PFSK-1 (cell line): ENCODE measurements around the gene USP5.

Source experiments
- FOXP2 ChIP-seq: optimal IDR thresholded peaks from 2 replicates; pipeline ENCODE3; 2011; ENCODE audit warnings: borderline replicate concordance, control low read depth, inconsistent platforms; ENCODE audit not compliant: insufficient read depth; ENCODE audit errors: extremely low read length, extremely low read depth
- POLR2AphosphoS5 ChIP-seq: IDR thresholded peaks from 2 replicates; pipeline ENCODE4 v1.6.1; 2012; ENCODE audit warnings: low read depth, mild to moderate bottlenecking, control low read depth, low read length, moderate library complexity
- SIN3A ChIP-seq: IDR thresholded peaks from 2 replicates; pipeline ENCODE4 v1.6.1; 2012; ENCODE audit warnings: mild to moderate bottlenecking, low read length, moderate library complexity, borderline replicate concordance; ENCODE audit not compliant: insufficient read depth
- TAF1 ChIP-seq: IDR thresholded peaks from 2 replicates; pipeline ENCODE4 v1.6.1; 2012; ENCODE audit warnings: low read length, control low read depth, borderline replicate concordance; ENCODE audit not compliant: insufficient read depth
- TF ChIP-seq, protein P1 (sequence below), 2 experiments: IDR thresholded peaks; 2 replicates each; pipeline versions ENCODE4 v1.6.1 to v1.8.0; 2011 to 2012; ENCODE audit warnings: low read depth in 2 of 2, low read length in 2 of 2, control low read depth in 1 of 2, inconsistent platforms in 1 of 2, mild to moderate bottlenecking in 1 of 2, moderate library complexity in 1 of 2; ENCODE audit not compliant: insufficient read depth in 1 of 2

The USP5 gene

DNA sequence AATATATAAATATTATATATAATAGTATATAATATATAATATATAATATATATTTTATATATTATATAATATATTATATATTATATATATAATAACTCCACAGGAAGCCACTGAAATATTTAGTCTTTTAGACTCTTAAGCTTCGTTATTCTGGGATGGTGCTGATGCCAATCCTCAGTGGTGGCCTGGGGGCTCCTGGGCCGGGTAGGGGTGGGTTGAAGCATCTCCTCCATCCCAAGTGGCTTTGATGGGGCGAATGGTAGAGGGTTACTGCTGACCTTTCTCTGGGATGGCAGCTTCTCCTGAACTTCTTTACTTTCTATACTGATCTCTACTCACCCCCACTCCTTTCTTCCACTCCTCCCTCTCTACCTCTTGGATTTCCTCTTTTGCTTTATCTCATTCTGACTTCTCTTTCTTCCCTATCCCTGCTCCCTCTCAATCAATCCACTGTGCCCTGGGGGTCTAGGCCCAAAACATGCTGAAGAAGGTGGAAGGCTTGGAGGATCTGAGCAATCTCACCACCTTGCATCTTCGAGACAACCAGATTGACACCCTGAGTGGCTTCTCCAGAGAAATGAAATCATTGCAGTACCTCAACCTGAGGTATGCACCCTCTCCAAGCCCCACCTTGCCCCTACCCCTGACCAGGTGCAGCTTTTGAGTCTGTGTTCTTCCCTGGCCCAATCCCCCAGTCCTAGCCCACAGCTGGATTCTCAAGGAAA is 57.6 kb downstream of the USP5 start:
- TF ChIP-seq SIN3A: no peak
- TF ChIP-seq TAF1: no peak
- TF ChIP-seq, protein P1, sequence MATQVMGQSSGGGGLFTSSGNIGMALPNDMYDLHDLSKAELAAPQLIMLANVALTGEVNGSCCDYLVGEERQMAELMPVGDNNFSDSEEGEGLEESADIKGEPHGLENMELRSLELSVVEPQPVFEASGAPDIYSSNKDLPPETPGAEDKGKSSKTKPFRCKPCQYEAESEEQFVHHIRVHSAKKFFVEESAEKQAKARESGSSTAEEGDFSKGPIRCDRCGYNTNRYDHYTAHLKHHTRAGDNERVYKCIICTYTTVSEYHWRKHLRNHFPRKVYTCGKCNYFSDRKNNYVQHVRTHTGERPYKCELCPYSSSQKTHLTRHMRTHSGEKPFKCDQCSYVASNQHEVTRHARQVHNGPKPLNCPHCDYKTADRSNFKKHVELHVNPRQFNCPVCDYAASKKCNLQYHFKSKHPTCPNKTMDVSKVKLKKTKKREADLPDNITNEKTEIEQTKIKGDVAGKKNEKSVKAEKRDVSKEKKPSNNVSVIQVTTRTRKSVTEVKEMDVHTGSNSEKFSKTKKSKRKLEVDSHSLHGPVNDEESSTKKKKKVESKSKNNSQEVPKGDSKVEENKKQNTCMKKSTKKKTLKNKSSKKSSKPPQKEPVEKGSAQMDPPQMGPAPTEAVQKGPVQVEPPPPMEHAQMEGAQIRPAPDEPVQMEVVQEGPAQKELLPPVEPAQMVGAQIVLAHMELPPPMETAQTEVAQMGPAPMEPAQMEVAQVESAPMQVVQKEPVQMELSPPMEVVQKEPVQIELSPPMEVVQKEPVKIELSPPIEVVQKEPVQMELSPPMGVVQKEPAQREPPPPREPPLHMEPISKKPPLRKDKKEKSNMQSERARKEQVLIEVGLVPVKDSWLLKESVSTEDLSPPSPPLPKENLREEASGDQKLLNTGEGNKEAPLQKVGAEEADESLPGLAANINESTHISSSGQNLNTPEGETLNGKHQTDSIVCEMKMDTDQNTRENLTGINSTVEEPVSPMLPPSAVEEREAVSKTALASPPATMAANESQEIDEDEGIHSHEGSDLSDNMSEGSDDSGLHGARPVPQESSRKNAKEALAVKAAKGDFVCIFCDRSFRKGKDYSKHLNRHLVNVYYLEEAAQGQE (IDR thresholded peaks at IDR 0.05; ENCODE audit: insufficient read depth in 1 of 2, low read depth in 2 of 2, low read length in 2 of 2): no peak
- no peak for TF ChIP-seq POLR2AphosphoS5
- TF ChIP-seq FOXP2: no peak

DNA sequence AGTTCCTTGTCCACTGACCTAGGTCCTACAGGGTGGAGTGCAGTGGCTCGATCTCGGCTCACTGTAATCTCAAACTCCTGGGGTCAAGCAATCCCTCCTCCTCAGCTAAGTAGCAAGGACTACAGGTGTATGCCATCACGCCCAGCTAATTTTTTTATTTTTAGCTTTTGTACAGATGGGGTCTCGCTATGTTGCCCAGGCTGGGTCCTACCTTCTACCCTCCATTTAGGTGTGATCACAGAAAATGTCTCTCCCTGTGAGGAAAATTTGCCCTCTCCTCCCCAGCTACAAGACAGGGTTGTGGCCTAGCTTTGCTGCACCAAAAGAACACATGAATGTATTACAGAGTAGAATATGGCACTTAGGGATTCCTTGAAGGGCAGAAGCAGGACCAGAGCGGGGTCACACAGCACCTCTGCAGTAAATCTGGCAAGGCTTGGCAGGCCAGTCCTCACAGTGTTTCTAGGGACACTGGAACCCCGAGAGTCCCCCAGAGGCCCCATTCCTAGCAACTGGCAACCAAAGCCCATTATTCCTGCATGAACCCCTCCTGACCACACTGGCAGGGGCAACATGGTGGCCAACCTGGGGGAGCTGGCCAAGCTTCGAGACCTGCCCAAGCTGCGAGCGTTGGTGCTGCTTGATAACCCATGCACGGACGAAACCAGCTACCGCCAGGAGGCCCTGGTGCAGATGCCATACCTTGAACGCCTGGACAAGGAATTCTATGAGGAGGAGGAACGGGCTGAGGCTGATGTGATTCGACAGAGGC is 60.4 kb downstream of the USP5 start:
- TF ChIP-seq FOXP2 (no peak), TAF1 (no peak), POLR2AphosphoS5 (no peak), SIN3A (no peak)
- TF ChIP-seq, protein P1 (IDR thresholded peaks at IDR 0.05; ENCODE audit: insufficient read depth in 1 of 2, low read depth in 2 of 2, low read length in 2 of 2): no peak

DNA sequence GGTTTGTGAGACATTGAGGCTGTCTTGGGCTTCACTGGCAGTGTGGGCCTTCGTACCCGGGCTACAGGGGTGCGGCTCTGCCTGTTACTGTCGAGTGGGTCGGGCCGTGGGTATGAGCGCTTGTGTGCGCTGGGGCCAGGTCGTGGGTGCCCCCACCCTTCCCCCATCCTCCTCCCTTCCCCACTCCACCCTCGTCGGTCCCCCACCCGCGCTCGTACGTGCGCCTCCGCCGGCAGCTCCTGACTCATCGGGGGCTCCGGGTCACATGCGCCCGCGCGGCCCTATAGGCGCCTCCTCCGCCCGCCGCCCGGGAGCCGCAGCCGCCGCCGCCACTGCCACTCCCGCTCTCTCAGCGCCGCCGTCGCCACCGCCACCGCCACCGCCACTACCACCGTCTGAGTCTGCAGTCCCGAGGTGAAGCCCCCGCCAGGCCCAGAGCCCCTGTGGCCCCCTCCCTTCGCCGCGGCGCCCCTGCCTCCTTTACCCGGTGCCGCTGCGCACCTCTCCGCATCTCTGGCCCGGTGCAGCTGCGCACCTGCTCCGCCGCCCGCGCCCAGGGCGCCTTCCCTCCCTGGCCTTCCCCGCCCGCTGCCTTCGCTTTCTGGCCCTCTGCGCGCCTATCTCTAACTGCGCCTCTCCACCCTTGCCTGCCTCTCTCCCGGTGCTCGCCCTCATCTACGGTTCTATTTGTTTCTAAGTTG is 62.4 kb downstream of the USP5 start, which contains the start of gene ENO2:
Gene ENO2, plus strand, starts transcription at position 335 of the 701 bp plus-strand sequence. CDS start 1,253 bp downstream, outside the sequence.
- TF ChIP-seq, protein P1 (IDR thresholded peaks at IDR 0.05; ENCODE audit: insufficient read depth in 1 of 2, low read depth in 2 of 2, low read length in 2 of 2): no peak
- TF ChIP-seq SIN3A (no peak), FOXP2 (no peak), TAF1 (no peak), POLR2AphosphoS5 (no peak)

DNA sequence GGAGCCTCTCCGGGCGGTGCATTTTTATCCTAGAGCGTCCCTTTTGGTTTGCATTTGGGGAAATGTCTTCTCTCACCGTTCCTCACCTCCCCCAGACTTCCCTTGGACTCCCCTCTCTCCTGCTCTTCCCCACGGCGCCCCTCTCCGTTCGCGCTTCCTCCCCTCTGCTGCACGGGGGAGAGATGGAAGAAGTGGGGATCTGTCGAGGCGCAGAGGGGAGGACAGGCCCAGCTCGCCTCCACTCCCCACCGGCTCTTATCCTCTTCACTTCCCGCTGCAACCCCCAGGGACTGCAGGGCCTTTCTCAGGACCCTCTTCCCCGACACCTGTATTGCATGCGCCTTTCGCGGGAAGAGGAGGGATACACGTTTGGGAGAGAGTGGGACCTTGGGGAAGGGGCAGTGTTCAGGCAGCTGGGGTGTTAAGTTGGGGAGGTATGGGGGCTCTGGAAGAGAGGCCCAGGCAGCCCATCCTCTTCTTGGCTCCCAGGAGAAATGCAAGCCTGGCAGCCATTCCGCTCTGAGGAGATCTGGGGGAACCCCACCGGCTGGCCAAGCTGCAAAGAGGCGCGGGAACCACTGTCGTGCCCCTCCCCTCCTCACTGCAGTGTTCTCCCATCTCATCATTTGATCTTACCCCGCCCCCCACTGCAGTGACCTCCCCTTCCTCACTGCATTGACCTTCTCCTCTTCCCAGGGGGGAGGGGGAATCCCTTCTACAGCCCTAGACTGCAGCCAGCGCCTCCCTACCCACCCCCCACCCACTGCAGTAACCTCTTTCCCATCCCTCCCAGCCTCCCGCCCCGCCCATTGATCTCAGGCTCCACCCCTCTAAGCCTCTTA is 63.2 kb downstream of the USP5 start:
- TF ChIP-seq FOXP2: no peak
- no peak for TF ChIP-seq POLR2AphosphoS5
- no peak for TF ChIP-seq SIN3A
- TF ChIP-seq, protein P1 (IDR thresholded peaks at IDR 0.05; ENCODE audit: insufficient read depth in 1 of 2, low read depth in 2 of 2, low read length in 2 of 2): no peak
- no peak for TF ChIP-seq TAF1
